NCI-H2171 treated with DMSO at 0.1 percent for 48 hours (cell line): ENCODE results near the gene MAP7D1.
"Not testable (repeated sequence)": the region's sequence is repeated elsewhere in the genome, so short reads cannot be mapped to it uniquely, and the experiment has no call there.

Experiments
- DNase-seq: peaks from one replicate; lab custom pipeline; 2025; lab: John Stamatoyannopoulos, UW

Gene MAP7D1

DNA sequence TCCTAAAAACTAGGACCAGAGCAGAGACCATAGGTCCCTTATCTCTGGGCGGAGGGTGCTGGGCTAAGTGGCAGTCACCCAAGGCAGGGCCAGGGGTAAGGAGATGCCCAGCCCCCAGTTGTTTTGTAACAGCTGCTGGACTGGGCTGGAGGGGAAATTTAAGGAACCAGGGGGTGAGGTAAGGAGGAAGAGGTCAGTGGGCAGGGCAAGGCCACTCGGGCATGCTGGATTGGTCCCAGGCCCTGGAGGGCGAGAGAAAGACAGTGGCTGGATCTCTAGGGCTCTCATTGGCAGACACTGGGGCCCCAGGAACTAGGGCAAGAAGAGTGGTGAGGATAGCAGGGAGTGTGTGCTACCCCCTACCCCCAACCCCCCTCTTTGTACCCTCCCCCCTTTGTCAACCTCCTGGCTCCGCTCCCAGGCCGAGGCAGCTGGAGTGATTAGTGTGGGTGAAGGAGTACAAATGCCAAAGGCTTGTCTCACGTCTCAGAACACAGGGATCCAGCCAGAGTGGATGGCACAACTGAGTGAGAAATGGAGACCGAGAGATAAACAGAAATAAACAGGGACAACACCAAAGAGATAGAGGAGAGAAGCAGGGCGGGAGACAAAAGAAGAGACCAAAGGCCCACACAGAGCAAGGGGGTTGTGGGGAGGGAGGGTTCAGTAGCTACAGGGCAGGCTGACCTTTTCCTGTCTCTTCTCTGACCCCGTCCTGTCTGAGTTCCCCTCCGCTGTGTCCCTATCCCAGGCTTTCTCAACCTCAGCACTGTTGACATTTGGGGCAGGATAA, 47.8 kb downstream of the MAP7D1 start:
- DNase-seq, result peak; percentile 69

DNA sequence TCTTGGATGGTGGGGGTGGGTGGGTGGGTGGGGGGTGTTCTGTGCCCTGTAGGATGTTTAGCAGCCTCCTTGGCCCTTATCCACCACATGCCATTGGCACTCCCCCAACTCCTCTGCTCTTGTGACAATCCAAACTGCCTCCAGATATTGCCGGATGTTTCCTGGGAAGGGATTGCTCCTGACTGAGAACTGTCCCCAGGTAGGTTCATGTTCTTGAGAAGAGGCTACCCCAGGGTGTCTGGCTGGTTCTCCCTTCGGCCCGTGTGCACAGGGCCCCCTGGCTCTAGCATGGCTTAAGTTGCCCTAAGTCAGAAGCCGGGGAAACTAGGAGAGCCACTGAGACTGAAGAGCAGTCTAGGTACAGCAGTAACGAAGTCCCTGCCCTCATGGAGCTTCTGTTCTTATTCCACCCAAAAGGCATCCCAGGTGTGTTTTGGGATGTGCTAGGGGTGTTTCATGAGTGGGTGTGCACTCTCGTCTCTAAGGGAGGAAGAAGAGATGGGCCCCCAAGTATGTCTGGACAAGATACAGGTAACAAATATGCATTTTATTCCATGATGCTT, 48.5 kb downstream of the MAP7D1 start:
- peak; percentile 34 for DNase-seq

DNA sequence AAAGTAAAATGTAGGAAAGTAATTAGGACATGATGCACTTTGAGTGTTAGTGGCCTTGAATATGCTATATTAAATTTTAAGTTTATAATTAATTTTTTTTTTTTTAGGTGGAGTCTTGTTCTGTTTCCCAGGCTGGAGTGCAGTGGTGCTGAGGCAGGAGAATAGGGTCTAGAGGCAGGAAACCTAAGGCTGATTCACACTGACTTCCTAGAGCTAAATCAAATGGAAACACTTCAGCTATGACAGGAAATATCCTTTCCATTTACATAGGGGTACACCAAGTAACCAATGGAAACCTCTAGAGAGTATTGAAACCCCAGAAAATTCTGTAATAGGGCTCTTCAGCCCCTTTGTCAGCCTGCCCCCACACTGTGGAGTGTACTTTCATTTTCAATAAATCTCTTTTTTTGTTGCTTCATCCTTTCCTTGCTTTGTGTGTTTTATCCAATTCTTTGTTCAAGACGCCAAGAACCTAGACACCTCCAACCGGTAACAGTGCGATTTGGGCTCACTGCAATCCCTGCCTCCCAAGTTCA, 50.4 kb downstream of the MAP7D1 start:
- DNase-seq, result no peak

DNA sequence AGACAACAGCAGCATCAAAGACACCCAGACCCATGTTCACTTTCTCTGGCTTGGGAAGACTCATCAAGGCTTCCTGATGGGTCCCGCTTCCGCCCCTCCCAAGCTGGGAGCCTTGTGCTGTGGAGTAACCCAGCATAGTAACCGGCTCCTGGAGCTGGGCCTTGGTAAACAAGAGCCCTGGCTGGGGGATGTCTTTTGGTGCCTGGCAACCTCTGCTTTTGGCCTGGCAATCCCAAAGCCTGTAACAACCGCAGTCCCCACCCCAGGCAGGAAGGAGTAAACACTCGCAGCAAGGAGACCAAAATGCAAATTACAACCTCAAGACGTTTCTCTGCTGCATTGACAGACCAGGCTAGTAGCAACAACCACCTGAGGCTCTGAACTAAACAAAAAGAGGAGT, 51.4 kb downstream of the MAP7D1 start:
- no peak for DNase-seq

DNA sequence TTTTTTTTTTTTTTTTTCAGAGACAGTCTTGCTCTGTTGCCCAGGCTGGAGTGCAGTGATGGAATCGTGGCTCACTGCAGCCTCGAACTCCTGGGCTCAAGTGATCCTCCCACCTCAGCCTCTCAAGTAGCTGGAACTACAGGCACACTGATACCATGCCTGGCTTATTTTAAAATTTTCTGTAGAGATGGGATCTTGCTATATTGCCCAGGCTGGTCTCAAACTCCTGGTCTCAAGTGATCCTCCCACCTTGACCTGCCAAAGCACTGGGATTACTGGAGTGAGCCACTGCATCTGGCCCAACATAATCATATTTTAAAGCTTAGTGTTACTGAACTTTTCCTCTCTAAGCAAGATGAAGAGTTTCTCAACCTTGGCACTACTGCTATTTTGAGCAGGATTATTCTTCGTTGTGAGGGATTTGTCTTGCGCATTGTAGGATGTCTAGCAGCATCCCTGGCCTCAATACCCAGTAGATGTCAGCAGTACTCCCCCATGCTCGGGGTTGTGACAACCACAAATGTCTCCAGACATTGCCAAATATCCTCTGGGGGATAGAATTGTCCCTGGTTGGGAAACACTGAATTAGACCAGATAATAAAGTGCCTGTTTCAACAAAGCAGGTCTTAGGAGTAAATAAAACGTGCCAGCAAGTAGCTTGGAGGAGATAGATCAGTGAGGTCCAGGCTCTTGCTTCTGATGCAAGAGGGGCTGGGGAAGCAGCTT, 53.2 kb downstream of the MAP7D1 start:
- no peak for DNase-seq

DNA sequence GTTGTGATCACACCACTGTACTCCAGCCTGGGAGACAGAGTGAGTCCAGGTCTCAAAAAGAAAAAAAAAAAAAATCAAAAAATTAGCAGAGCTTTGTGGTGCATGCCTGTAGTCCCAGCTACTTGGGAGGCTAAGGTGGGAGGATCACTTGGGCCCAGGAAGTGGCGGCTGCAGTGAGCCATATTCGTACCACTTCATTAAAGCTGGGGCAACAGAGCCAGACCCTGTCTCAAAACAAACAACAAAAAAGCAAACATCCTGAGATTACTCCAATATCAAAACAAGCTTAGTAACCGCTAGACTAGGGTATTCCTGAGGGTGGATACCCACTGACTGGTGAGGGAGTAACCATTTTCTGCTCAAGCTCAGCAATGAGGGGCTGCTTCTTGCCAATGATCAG, 55.3 kb downstream of the MAP7D1 start:
- no peak for DNase-seq

DNA sequence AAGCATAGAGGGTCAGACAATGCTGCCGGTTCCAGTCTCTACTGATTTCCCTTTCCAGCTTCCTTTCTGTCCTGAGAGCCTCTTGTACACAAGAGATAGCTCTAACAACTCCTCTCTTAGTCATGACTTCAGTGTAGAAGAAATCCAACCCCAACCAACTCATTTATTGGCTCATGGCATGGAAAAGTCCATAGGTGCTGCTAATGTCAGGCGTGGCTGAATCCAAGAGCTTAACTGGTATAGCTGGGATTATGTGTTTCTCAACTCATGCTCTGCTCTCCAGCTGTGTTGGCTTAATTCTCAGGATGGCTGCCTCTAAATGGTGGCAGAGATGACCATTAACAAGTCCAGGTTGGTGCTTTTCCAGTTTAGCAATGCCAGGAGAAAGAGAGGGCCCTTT, 55.9 kb downstream of the MAP7D1 start:
- DNase-seq, result no peak

DNA sequence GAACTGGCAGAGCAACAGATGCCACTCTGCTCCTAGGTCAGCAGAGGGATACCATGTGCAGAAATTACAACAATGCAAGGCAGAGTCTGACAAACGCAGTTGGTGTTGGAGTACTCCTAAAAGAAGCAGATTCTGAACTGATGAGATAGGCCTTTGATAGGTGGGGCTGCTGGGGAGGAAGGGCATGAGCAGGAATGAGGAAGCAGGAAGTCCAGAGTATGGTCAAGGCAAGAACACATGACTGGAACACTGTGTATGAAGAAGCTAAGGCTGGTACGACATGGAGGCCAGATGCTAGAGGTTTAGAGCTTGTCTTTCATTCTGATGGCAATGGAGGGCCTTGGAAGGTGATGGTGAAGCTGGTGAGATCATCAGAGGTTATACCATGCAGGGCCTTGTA, 56.8 kb downstream of the MAP7D1 start:
- DNase-seq, result no peak

DNA sequence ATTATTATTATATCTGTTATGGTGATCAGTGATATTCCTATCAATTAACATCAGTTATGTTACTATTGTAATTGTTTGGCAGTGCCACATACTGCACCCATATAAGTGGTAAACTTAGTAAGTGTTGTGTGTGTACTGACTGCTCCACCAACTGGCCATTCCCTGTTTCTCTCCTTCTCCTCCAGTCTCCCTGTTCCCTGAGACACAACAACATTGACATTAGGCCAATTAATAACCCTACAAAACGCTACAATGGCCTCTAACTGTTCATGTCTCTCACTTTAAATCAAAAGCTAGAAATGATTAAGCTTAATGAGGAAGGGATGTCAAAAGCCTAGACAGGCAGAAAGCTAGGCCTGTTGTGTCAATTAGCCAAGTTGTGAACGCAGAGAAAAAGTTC, 61.7 kb downstream of the MAP7D1 start:
- no peak for DNase-seq

DNA sequence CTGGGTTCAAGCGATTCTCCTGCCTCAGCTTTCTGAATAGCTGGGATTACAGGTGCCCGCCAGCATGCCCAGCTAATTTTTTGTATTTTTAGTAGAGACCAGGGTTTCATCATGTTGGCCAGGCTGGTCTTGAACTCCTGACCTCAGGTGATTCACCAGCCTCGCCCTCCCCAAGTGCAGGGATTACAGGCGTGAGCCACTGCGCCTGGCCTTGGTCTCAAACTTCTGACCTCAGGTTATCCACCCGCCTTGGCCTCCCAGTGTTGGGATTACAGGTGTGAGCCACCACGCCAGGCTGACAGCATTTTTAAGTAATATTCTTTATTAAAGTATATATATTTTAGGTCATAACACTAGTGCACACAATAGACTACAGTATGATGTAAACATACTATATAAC, 65.9 kb downstream of the MAP7D1 start:
- not testable (repeated sequence) for DNase-seq

DNA sequence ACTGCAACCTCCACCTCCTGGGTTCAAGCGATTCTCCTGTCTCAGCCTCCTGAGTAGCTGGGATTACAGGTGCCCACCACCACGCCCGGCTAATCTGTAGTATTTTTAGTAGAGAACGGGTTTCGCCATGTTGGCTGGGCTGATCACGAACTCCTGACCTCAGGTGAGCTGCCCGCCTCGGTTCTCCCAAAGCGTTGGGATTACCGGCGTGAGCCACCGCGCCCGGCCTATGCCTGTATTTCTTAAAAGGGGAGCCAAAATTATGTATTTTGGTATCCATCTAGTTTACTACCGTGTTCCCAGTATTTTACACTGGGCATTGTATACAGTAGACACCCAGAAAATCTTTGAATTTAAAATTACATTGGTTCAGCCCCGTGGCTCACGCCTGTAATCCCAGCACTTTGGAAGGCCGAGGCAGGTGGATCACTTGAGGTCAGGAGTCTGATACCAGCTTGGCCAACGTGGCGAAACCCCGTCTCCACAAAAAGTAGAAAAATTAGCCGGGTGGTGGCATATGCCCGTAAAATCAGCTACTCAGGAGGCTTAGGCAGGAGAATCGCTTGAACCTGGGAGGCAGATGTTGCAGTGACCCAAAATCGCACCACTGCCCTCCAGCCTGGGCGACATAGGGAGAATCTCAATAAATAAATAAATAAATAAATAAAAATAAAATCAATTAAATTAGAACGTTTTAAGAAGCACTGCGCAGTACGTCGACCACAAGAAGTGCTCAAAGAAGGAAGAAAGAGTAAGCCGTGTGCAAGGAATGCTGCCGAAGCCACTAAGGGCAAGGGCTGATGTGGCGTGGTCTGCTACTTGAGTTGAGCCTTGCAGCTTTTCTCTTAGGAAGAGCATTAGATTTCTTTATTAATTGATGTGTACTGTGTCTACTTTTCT, 66.8 kb downstream of the MAP7D1 start:
- no peak for DNase-seq

DNA sequence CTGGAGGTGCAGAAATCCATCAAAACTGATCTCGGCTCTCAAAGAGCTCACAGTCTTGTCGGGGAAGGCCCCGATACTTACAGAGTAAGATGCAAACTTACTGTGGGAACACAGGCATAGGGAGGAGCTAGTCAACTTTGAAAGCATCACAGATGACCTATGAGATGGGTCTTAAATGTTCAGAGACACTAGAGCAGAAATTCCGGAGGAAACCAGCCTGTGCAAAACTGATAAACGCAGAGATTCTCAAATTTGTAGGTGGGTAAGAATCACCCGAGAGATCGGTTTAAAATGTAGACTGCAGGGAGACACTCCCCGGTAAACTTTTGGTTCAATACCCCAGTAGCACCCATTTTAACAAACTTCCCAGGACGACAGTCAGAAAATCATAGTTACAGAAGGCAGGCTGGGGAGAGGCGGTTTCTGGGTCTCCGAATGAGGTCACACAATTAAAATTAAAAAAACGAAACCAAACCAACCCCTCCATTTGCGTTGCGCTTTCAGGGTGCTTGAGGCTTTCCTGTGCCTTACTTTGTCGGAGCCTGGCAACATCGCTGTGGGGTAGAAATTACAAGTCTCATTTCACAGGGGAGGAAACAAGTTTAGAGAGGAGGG, 67.5 kb downstream of the MAP7D1 start:
- no peak for DNase-seq

DNA sequence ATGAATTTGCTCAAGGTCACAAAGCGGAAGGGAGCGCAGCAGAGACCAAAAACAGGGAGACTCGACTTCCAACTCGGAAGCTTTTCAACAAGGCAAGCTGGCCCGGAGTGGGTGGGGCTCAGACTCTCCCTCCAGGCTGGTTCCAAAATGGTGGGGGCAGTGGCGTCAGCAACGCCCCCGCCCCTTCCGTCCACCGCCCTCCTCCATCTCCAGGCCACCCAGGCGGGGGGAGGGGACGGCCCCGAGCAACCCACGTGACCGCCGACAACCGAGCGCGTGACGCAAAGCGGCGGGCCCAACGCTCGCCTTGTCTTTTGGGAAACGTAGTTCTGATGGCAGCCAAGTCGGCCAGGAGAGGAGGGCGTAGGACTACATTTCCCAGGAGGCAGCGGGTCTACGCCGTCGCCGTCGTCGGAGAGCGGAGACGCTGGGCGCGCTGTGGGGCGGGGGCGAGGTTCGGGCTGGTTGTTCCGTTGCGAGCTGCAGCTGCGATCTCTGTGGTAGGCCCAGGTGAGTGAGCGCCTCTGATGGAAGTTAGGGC, 68.1 kb downstream of the MAP7D1 start, which contains the start of gene THRAP3:
THRAP3 (plus strand) TSS at position 448 of the 541 bp plus-strand sequence. CDS start 58,121 bp downstream, outside the sequence.
- DNase-seq, result peak; percentile 99

DNA sequence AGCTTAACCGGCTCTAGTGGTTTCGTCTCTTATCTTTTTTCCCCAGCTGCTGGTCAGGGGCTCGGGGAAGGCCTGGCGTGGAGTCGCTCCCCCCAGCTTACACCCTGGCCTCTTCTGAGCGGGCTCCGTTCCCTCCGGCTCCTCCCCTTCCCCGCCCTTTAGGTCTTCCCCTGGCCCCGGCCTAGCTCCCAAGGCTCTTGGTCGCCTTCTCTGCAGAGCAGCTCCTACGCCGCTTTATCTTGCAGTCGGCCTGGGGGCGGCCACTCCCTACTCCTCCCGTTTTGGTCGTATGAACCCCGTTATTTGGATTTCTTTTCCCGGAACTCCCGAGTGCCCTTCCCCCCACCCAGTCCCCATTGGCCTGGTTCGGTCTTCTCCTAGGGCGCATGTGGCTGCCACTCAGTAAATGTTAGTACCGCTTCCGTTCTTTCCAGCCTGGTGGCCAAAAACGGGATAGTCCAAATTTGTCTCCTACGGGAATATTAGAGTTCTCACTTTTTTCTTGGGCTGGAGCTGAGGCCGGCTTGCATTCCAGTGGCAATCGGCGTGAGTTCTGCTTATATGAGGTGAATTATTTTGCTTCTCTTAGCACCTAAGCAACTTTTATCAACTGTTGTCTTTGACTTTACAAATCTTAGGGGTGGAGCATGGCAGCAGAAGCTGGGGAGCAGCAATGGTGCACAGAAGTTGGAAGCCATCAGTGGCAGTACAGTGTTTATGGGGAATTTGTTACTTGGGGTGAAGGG, 68.8 kb downstream of the MAP7D1 start:
- peak; percentile 90 for DNase-seq

DNA sequence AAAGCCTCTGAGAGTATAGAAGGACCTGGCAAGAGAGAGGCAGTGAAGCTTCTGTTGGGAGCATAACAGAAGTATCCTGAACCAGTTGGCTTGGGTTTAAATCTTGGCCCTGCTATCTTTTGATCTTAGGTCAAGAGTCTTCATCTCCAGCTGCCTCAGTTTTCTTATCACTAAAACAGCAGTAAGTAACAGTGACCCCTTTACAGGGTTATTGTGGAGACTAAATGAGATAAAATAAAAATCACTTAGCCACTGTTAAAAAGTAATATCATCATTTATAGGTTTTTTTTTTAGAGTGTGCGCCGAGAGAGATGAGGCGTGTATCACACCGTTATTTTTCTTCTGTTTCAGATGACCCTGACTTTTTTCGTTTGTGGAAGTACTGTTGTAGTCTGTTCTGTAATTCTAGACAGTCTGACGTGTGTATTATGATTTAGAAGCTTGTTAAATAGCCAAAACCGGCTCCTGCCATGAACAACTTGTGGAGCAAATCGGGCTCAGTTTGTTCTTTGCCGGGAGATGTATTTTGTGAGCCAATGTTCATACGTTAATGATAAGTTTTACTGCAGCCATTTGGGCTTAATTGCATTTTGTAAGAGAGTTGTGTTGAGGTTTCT, 69.4 kb downstream of the MAP7D1 start:
- DNase-seq, result no peak

DNA sequence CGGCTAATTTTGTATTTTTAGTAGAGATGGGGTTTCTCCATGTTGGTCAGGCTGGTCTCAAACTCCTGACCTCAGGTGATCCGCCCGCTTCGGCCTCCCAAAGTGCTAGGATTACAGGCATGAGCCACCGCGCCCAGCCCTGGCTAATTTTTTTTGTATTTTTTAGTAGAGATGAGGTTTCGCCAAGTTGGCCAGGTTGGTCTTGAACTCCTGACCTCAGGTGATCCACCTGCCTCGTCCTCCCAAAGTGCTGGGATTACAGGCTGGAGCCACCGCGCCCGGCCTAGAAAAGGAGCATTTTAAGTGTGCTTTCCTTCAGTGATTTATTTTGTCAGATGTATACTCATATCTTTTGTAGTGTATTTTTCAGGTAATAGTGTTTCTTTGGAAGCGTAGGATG, 74.3 kb downstream of the MAP7D1 start:
- DNase-seq, result not testable (repeated sequence)
